Prostate gland (tissue), 2 donors: ENCODE measurements around the gene LGALS3BP.

Source experiments
- POLR2A ChIP-seq: fragments of 450-650 bp; IDR thresholded peaks from one replicate; pipeline ENCODE4 v1.6.1; 2016; ENCODE audit warnings: antibody characterized with exemption, mild to moderate bottlenecking
- POLR2AphosphoS5 ChIP-seq: sonication (generic); formaldehyde crosslinking; IDR thresholded peaks from one replicate; pipeline ENCODE4 v1.6.1; 2017; ENCODE audit warnings: antibody characterized with exemption
- TF ChIP-seq, protein P1 (sequence below), 4 experiments: fragments of 200-600 bp in 2 of 4; fragments of 450-650 bp in 2 of 4; sonication (generic) in 2 of 4; IDR thresholded peaks; 1 replicate in 3 of 4; 2 replicates in 1 of 4; pipeline ENCODE4 v1.5.1; 2016 to 2019; ENCODE audit warnings: antibody characterized with exemption in 4 of 4, mild to moderate bottlenecking in 2 of 4, moderate library complexity in 2 of 4

DNA sequence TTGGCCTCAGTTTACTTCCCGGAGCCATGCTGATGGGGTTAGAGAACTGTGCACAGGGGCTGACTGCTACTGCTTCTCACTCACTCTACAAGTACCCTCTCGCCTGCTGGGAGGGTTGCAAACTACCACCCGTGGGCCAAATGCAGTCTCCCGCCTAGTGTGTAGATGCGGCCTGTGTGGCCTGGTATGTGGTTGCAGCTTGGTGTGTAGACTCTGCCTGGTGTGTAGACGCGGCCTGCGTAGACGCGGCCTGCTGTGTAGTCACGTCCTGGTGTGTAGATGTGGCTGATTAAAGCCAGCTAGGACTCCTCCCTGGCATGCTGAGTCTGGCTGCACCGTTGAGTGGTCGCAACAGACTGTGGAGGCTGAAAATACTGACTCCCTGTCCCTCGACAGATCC, 22.6 kb upstream of the LGALS3BP start:
- TF ChIP-seq, protein P1, sequence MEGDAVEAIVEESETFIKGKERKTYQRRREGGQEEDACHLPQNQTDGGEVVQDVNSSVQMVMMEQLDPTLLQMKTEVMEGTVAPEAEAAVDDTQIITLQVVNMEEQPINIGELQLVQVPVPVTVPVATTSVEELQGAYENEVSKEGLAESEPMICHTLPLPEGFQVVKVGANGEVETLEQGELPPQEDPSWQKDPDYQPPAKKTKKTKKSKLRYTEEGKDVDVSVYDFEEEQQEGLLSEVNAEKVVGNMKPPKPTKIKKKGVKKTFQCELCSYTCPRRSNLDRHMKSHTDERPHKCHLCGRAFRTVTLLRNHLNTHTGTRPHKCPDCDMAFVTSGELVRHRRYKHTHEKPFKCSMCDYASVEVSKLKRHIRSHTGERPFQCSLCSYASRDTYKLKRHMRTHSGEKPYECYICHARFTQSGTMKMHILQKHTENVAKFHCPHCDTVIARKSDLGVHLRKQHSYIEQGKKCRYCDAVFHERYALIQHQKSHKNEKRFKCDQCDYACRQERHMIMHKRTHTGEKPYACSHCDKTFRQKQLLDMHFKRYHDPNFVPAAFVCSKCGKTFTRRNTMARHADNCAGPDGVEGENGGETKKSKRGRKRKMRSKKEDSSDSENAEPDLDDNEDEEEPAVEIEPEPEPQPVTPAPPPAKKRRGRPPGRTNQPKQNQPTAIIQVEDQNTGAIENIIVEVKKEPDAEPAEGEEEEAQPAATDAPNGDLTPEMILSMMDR (IDR thresholded peaks at IDR 0.05) = no peak
- TF ChIP-seq POLR2AphosphoS5 (no peak), POLR2A (no peak)
